HG02943 (cell line): ENCODE data around the gene STX10.
"Not testable (repeated sequence)": the region's sequence is repeated elsewhere in the genome, so short reads cannot be mapped to it uniquely, and the experiment has no call there.

ENCODE experiments used
- ATAC-seq: cut with Tn5 transposase; IDR thresholded peaks from one replicate; pipeline ENCODE4 v1.9.1; 2021; ENCODE audit warnings: mild to moderate bottlenecking, low read depth, moderate library complexity; ENCODE audit not compliant: unreplicated experiment

The STX10 gene

GRCh38 chr19:13149173-13149627, 975 bp downstream of the STX10 start:
- ATAC-seq = not testable (repeated sequence)

GRCh38 chr19:13146763-13147563, 3.2 kb downstream of the STX10 start:
- no peak for ATAC-seq

GRCh38 chr19:13139633-13140311, 10.4 kb downstream of the STX10 start:
- no peak for ATAC-seq

GRCh38 chr19:13138916-13139198, 11.3 kb downstream of the STX10 start:
- ATAC-seq = no peak

GRCh38 chr19:13138171-13138915, 11.8 kb downstream of the STX10 start:
- no peak for ATAC-seq

GRCh38 chr19:13137290-13137794, 12.8 kb downstream of the STX10 start:
- ATAC-seq = no peak

GRCh38 chr19:13135068-13136062, 14.8 kb downstream of the STX10 start:
- ATAC-seq = no peak

- no peak for ATAC-seq
Observed at GRCh38 chr19:13134626-13135025, 15.5 kb downstream of the STX10 start.

GRCh38 chr19:13133241-13133870, 16.8 kb downstream of the STX10 start:
- ATAC-seq = no peak

GRCh38 chr19:13132471-13133180, 17.5 kb downstream of the STX10 start:
- no peak for ATAC-seq

- ATAC-seq = no peak
Observed at GRCh38 chr19:13130886-13131490, 19.2 kb downstream of the STX10 start.

GRCh38 chr19:13129384-13129783, 20.8 kb downstream of the STX10 start:
- no peak for ATAC-seq

GRCh38 chr19:13128583-13128982, 21.6 kb downstream of the STX10 start:
- no peak for ATAC-seq

GRCh38 chr19:13127811-13128575, 22.2 kb downstream of the STX10 start:
- ATAC-seq = no peak

GRCh38 chr19:13127051-13127450, 23.1 kb downstream of the STX10 start:
- ATAC-seq = no peak

- ATAC-seq = no peak
Observed at GRCh38 chr19:13122980-13123957, 26.9 kb downstream of the STX10 start.
